ENCODE measurements around the gene RASD2.

- no peak for TF ChIP-seq CTCF (conservative IDR thresholded peaks at IDR 0.05; ENCODE audit: low read depth in 2 of 2)
- TF ChIP-seq POLR2AphosphoS5 (IDR thresholded peaks at IDR 0.05; ENCODE audit: low read depth) = no peak
- no peak for TF ChIP-seq CREB1 (CRISPR knock-in tag; IDR thresholded peaks at IDR 0.05; ENCODE audit: low read depth)
- TF ChIP-seq REST (IDR thresholded peaks at IDR 0.05; ENCODE audit: unreplicated experiment) = no peak
- TF ChIP-seq EZH2 (IDR thresholded peaks at IDR 0.05; ENCODE audit: low read depth, unreplicated experiment) = no peak
- no peak for TF ChIP-seq JUNB (IDR thresholded peaks at IDR 0.05; ENCODE audit: unreplicated experiment)
Measured at GRCh38 chr22:35568751-35569739, 28.4 kb downstream of the RASD2 start.

Data from GM23338 (cell line).